Heart left ventricle (tissue), 16 donors: ENCODE measurements around the gene DYNLT1. TPM values are rescaled to one million over a fixed set of nuclear protein-coding genes. Genes with fewer than 3 reads are reported as not detected.

Source experiments
- ATAC-seq, 4 donors: fragments of 200-7000 bp; cut with Tn5 transposase; one replicate each; pipeline ENCODE4 v1.9.1; 2020 to 2022; ENCODE audit warnings: moderate library complexity in 4 of 4, mild to moderate bottlenecking in 3 of 4, moderate number of reproducible peaks in 1 of 4
- DNase-seq, 5 donors: peaks; one replicate each; pipeline ENCODE4 v3.0.0-alpha.2; 2020
- H3K27ac ChIP-seq, 12 donors: fragments of 200-600 bp; sonication (generic) in 4 of 12; one replicate each; pipeline versions ENCODE4 v1.5.0 to v1.8.0; 2016 to 2022; ENCODE audit warnings: mild to moderate bottlenecking in 2 of 12
- H3K27me3 ChIP-seq, 9 donors: fragments of 200-600 bp; sonication (generic) in 2 of 9; one replicate each; pipeline versions ENCODE4 v1.5.1 to v1.8.0; 2016 to 2022; ENCODE audit warnings: mild to moderate bottlenecking in 3 of 9
- H3K36me3 ChIP-seq, 9 donors: fragments of 200-600 bp; sonication (generic) in 2 of 9; one replicate each; pipeline versions ENCODE4 v1.5.0 to v1.8.0; 2018 to 2022; ENCODE audit warnings: mild to moderate bottlenecking in 2 of 9
- H3K4me1 ChIP-seq, 12 donors: fragments of 200-600 bp; sonication (generic) in 4 of 12; one replicate each; pipeline versions ENCODE4 v1.5.0 to v1.8.0; 2016 to 2022; ENCODE audit warnings: mild to moderate bottlenecking in 3 of 12
- H3K4me3 ChIP-seq, 12 donors: fragments of 200-600 bp; sonication (generic) in 4 of 12; one replicate each; pipeline versions ENCODE4 v1.5.0 to v1.8.0; 2017 to 2022; ENCODE audit warnings: mild to moderate bottlenecking in 9 of 12, moderate library complexity in 4 of 12
- H3K9me3 ChIP-seq, 12 donors: fragments of 200-600 bp; sonication (generic) in 4 of 12; one replicate each; pipeline versions ENCODE4 v1.5.0 to v1.8.0; 2016 to 2022; ENCODE audit warnings: mild to moderate bottlenecking in 1 of 12
- POLR2A ChIP-seq, 2 donors: fragments of 450-650 bp; IDR thresholded peaks; one replicate each; pipeline ENCODE4 v1.6.1; 2017; ENCODE audit warnings: antibody characterized with exemption in 2 of 2, mild to moderate bottlenecking in 2 of 2, moderate library complexity in 2 of 2
- WGBS, 4 donors: extraction: QIAGEN DNeasy Blood & Tissue Kit in 2 of 4; methylation state at CpG; one replicate each; pipeline versions ENCODE4 v1.1.5 to v1.1.7; 2013 to 2018; 5-methylcytosine and 5-hydroxymethylcytosine counted together
- intact Hi-C, 10 donors: fragments of 100-400 bp; cut with DNase I; formaldehyde crosslinking; loops; one replicate each; pipeline versions ENCODE4 v1.11.1 to v1.14.2; 2022
- polyA plus RNA-seq, 2 donors: library from polyadenylated mRNA; stranded (reverse); fragments of 200-250 nt; gene quantifications; one replicate each; pipeline ENCODE4 v1.2.3, GENCODE V29; 2013
- total RNA-seq, 9 donors: library from RNA; depleted of rRNA in 2 of 9; stranded (reverse); fragments of >200 nt in 2 of 9; fragmentation: NEBNext Ultra II Directional in 3 of 9; extraction: Animal tissue kit (Norgen Biotek cat#: 25700) in 3 of 9; gene quantifications; one replicate each; pipeline versions ENCODE4 v1.1.0 to v1.2.4, GENCODE V29; 2016 to 2023
- TF ChIP-seq, protein P1 (sequence below), 12 donors: fragments of 200-600 bp; sonication (generic) in 4 of 12; IDR thresholded peaks; one replicate each; pipeline versions ENCODE4 v1.5.0 to v1.8.0; 2018 to 2022; ENCODE audit warnings: antibody characterized with exemption in 12 of 12, mild to moderate bottlenecking in 5 of 12
- donor health status: ischemic (EF 13 %, LVEDD 7.1; RV severe dilation, severe dysfunction).
- donor health status: healthy with polysubstance abuse.
- donor health status: DM: no; HTN: yes; CAD: no.
- donor health status: DM: no; HTN: no; CAD: no.
- donor health status: ischemic (EF 25% LVEDD 6.9; RV normal size, moderate dysfunction).
- donor health status: ischemic (EF 25% LVEDD 5.7; RV mildly dilated, moderate dysfunction).
- donor health status: healthy.
- donor health status: DM: yes; HTN: yes; CAD: no.
- donor health status: ischemic (EF 35%, LVEDD 5.7; RV mildly dilated, moderate dysfunction).
- donor health status: nonischemic (EF 11% LVEDD 7.7; RV severe dilation, severe dysfunction).
- donor health status: DM: yes; HTN: yes; CAD: no.
- donor health status: PGD.
- donor health status: ischemic (EF 29% LVEDD 5.4; RV normal size, mild dysfunction).
- donor health status: nonischemic (EF 23%, LVEDD 6.1; RV moderate dilation, normal function).

The DYNLT1 gene
- total and polyA plus RNA-seq, 11 donors = 68.4 to 177 (median 125) TPM

DNA sequence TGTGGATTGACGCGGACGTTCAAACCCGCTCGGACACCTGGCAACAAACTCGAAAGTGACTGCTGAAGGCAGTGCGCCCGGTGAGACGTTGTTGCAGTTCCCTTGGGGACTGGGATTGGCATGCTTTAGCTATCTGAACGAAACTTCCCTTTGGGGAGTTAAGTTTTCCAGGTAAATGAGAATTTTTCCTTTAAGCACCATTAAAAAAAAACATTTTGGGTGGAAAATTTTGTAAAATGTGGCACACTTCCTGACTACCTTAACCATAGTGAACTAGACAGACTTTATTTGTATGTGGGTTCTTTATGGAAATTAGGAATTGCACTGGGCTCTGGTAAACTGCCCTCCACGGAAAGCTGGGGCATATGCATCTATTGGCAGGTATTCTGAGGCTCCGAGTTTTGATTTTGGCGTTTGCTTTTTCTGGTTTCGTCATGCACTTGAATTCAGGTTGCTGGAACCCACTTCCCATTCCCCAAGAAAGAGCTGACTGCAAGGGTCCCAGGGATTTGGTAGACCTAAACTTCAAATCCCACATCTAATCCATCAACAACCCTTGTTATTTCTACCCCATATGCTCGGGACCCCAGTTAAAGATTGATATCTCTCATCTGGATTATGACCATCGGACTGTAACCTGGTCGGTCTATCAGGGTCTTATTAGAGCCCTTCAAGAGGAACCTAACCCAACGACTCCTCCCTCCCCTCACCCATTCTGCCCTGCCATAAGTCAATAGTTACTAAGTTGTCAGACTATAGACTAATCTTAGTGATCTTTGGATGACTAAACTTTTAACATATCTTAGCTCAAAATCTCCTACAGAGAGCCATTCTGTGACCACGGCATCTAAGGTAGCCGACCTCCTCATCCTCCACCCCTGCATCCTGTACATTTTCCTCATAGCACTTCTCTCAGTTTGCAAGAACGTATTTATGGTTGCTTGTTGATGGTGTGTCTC lies 800 bp upstream of the DYNLT1 start:
- Histone ChIP-seq H3K4me1 (peaks cover 8 to 60% (median 38%) of the 10 kb centered on the region in 12 donors), H3K4me3 (peak overlapping the region; percentile 72 to 99 (median 92)), H3K36me3 (peaks cover 0 to 8% (median 0%) of the 10 kb centered on the region in 9 donors), H3K27me3 (no peaks in the 10 kb centered on the region), H3K9me3 (no peaks in the 10 kb centered on the region), H3K27ac (peak overlapping the region; percentile 94 to 100 (median 98))
- intact Hi-C loops = loop anchor here in 3 of 10 donors (5.0 to 10.0 kb wide), 2 partner anchors 47 to 169 kb away; partner anchors contain the start of gene EZR (in 1 of the 3)
- 26 to 31% (median 28%) methylated on average over 21 of the region's 21 CpGs for WGBS, 4 donors
- TF ChIP-seq, protein P1, sequence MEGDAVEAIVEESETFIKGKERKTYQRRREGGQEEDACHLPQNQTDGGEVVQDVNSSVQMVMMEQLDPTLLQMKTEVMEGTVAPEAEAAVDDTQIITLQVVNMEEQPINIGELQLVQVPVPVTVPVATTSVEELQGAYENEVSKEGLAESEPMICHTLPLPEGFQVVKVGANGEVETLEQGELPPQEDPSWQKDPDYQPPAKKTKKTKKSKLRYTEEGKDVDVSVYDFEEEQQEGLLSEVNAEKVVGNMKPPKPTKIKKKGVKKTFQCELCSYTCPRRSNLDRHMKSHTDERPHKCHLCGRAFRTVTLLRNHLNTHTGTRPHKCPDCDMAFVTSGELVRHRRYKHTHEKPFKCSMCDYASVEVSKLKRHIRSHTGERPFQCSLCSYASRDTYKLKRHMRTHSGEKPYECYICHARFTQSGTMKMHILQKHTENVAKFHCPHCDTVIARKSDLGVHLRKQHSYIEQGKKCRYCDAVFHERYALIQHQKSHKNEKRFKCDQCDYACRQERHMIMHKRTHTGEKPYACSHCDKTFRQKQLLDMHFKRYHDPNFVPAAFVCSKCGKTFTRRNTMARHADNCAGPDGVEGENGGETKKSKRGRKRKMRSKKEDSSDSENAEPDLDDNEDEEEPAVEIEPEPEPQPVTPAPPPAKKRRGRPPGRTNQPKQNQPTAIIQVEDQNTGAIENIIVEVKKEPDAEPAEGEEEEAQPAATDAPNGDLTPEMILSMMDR (IDR thresholded peaks at IDR 0.05) = no peak
- TF ChIP-seq POLR2A (IDR thresholded peaks at IDR 0.05) = no peak
- ATAC-seq (no peak), DNase-seq (no peak)

DNA sequence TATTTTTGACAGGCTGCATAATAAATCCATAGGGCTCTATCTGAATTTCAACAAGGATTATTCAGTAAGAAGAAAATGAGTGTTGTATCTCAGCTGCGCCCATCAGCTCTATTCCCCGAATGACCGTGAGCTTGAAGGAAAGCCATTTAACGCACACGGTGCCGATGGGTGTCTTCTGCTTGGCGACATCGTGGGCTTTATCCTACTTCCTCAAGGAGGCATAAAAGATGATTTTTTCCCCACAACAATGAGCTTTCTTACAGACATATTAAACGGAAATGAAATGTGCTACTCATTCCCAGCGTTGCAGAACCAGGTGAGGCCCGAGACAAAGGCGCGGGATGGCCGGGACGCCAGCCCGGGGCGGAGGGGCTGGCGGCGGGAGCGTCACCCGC lies 710 bp downstream of the DYNLT1 start:
- Histone ChIP-seq H3K4me3 (peak overlapping the region; percentile 72 to 99 (median 92)), H3K27me3 (no peaks in the 10 kb centered on the region), H3K27ac (peak overlapping the region; percentile 94 to 100 (median 98)), H3K9me3 (no peaks in the 10 kb centered on the region), H3K4me1 (peaks cover 2 to 58% (median 38%) of the 10 kb centered on the region in 12 donors), H3K36me3 (peaks cover 0 to 16% (median 8%) of the 10 kb centered on the region in 9 donors)
- ATAC-seq (no peak), DNase-seq (no peak)
- intact Hi-C loops = loop anchor here in 1 of 10 donors (10.0 kb wide), 1 partner anchor 171 kb away; the partner anchor contains the start of gene EZR
- TF ChIP-seq, protein P1 (IDR thresholded peaks at IDR 0.05) = no peak
- no peak for TF ChIP-seq POLR2A (IDR thresholded peaks at IDR 0.05)
- 1 to 2% (median 1%) methylated on average over 15 to 21 of the region's 21 CpGs for WGBS, 4 donors

DNA sequence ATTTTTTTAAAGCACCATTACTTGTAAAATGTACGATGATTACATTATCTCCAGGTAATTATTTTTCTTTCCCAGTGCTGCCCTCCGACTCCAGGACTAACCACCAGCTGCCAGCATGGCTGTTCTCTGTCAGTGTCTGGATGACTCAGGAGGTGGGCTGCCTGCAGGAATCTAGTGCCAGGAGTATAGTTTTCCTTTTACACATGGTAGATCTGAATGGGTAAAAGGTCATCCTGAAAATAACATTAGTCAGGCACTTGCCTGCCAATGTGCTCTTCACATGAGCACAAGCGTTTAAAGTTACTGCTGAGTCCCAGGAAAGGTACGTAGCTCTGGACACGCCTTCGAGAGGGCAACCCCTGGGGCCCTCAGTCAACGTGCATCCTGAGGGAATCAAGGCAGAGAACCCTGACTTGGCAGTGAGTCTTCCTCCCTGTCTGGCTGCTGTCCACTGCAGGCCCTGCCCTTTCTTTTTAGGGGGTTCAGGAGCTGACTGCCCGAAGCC lies 2.4 kb downstream of the DYNLT1 start:
- peak; percentile 25 to 41 (median 34) for ATAC-seq
- Histone ChIP-seq H3K4me1 (peaks cover 2 to 54% (median 42%) of the 10 kb centered on the region in 12 donors), H3K4me3 (peak overlapping the region in 9 of 12 donors; percentile 6 to 99 (median 93)), H3K27me3 (no peaks in the 10 kb centered on the region), H3K36me3 (peaks cover 0 to 22% (median 17%) of the 10 kb centered on the region in 9 donors), H3K9me3 (no peaks in the 10 kb centered on the region), H3K27ac (peak overlapping the region; percentile 26 to 100 (median 96))
- intact Hi-C loops = loop anchor here in 1 of 10 donors (10.0 kb wide), 1 partner anchor 173 kb away; the partner anchor contains the start of gene EZR
- WGBS, 4 donors = 28 to 68% (median 48%) methylated on average over 5 to 8 of the region's 8 CpGs
- peak in 3 of 5 donors; percentile 49 to 70 (median 50) for DNase-seq
- TF ChIP-seq, protein P1 (IDR thresholded peaks at IDR 0.05) = no peak
- no peak for TF ChIP-seq POLR2A (IDR thresholded peaks at IDR 0.05)
